Stimulated activated CD4-positive, alpha-beta T cell treated with anti-CD3 and anti-CD28 coated beads, TNF-alpha, amount 100 ng/mL, for 48 hours (primary cell): ENCODE data around the gene KRI1.
"Not testable (repeated sequence)": the region's sequence is repeated elsewhere in the genome, so short reads cannot be mapped to it uniquely, and the experiment has no call there.

Source experiments
- DNase-seq, 3 donors: peaks; one replicate each; pipeline ENCODE4 v3.0.0-alpha.2; 2020; ENCODE audit warnings: low read depth in 3 of 3

The KRI1 gene

DNA sequence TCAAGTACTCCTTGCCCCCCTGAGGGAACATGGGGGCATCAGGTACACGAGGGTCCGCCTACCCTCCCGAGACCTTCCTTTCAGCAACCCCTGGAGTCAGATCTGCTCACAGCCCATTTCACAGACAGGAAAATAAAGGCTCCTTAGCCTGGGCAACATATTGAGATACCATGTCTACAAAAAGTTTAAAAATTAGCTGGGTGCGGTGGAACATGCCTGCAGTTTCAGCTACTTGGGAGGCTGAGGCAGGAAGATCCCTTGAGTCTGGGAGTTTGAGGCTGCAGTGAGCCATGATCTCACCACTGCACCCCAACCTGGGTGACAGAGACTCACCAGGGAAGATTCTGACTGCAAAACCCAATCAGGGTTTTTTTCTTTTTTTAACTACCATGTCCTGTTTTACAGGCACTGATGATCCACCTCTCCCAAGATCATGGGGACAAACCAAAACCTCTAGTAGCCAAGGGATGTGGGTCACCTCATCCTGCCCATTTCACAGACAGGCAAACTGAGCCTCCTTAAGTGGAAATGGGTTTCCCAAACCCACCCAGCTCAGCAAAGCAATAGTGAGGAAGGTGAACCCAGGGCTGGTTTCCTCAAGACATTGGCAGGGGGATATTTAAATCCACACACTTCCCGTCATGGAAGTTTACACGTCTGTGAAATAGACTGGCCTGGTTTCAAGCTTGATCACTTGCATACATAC is 9.4 kb upstream of the KRI1 start:
- no peak for DNase-seq

DNA sequence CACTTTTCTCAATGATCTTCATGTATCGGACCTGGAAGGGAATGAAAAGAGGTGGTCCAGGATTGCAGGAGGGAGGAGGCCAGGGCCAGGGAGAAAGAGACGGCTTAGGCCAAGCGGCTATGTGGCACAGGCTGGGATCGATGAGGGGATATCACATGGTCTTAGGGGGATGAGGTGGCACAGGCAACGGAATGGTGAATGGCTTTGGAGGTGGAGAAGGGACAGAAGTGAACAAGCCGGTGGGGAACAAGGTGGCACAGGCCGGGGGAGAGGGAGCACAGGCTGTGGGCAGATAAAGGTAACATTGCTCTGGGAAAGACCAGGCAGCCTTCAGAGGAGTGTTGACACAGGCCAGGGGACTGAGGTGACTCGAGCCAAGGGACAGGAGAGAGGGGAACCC is 8.7 kb upstream of the KRI1 start:
- no peak for DNase-seq

DNA sequence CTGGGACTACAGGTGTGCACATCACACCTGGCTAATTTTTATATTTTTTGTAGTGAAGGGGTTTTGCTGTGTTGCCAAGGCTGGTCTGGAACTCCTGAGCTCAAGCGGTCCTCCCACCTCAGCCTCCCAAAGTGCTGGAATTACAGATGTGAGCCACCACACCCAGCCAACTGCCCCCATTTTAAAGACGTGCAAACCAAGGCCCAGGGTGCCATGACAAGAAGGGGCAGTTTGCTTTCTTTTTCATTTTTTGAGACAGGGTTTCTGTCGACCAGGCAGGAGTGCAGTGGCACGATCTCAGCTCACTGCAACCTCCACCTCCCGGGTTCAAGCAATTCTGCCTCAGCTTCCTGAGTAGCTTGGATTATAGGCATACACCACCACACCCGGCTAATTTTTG is 8.0 kb upstream of the KRI1 start:
- not testable (repeated sequence) for DNase-seq

DNA sequence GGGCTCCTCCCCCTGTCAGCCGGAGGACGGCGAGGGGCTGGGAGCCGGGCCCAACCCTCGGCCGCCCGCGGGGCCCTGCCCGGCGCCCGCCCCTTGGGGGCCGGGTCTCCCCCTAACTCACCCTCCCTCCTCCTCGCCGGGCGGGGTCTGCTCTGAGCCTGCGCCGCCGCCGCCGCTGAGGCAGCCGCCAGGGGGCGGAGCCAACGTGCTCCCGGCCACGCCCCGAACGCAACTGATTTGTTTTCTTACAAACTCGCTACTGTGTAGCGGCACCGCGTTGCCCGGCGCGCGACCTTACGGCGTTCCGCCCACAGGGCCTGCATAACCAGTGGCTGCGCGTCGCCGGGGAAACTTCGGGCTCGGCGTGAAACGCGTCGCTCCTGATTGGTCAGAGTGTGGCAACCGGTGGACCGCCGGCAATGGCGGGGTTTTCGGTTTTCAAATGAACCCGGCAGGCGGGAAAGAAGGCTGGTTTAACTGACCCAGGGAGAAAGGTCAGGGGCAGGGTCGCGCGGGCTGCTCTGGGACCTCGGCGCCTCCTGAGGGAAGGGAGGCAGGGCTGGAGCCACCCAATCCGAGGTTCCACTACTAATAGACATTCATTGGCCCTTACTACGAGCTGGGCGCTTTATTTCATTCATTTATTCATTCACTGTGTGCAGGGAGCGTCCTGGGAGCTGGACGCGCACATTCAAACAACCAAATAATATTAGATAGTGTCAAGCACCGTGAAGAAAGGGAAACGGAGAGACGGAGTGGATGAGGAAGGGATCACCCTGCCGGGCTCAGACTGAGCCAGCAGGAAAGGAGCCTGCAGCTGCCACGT is 3.2 kb upstream of the KRI1 start, which contains the start of gene CDKN2D:
Gene CDKN2D (minus strand): TSS at position 154 of the 826 bp plus-strand sequence. CDS start 326 bp downstream, outside the sequence.
- peak; percentile 99 to 100 (median 99) for DNase-seq

DNA sequence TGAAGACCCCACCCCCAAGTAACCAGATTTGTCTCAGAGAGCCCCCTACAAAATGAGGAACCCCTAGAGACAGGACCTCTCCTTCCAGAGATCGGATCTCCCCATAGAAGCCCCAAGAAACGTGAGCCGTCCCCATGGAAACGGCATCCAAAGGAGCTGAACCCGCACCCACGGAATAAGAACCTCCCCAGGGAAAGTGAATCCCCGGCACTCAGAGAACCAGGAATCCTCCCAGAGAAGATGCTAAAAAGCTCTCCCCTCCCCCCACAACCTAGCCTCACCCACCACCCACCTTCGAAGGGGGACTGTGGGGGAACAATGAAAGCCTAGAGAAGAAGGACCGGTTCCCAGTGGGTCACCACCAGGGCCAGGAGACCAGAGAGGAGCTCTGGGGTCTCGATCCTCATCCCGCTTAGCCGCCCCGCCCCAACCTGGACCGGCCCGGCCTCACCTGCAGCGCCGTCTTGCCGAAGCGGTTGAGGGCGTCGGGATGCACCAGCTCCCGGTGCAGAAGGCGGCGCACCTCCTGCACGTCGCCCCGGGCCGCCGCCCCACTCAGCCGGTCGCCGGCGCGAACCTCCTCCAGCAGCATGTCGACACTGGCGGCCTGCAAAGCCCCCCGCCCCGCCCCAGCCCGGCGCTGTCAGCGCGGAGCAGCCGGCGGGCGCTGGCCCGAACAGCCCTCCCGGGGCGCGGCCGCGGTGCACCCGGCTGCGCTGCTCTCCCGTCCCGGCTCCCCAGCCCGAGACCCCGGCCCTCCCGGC is 2.4 kb upstream of the KRI1 start:
- DNase-seq, result peak in 2 of 3 donors; percentile 60 to 61

DNA sequence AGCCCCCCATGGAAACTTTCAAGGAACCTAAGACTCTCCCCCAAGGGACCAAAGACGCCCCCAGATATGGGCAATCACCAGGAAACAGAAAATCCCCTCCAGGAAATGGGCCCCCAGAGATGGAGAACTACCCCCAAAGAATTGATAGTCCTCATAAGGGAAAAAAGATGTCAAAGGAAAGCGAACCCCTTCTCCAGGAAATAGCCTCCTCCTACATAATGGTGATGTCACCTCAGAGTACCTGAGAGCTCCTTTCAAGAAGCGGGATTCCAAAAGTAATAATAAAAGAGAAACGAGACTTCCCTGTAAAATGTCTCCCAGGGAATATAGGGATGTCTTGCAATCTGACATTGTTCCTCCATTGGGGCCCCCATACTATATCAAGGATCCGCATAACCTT is 1.8 kb upstream of the KRI1 start:
- no peak for DNase-seq

DNA sequence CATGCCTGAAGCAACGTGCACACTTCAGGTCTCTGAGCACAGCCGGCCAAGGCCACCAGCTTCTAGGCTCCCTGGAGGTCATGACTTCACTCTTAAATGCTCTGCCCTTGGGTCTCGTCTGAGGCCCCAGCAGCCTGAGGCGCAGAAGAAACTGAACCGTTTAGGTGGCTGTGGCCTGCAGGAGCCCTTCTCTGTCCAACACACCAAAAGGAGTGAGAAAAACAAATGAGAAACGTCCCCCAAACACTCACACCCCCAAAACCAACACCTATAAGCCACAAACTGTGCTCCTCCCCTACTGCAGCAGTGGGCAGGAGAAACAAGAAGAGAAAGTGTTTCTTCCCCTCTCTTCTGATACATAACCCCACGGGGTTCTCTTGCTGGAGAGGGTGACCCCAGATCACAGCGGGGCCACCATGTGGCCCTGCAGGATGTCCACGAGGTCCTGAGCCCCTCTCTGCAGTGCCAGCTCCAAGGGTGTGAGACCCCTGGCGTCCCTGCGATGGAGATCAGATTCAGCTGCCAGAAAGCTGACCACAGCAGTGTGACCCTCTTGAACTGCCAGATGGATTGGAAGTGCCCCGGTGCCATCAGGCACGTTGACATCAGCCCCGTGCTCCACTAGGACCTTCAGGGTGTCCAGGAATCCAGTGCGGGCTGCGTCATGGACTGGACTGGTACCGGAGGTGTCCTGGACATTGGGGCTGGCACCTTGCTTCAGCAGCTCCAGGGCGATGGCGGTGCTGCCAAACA is 1.0 kb upstream of the KRI1 start:
- no peak for DNase-seq

DNA sequence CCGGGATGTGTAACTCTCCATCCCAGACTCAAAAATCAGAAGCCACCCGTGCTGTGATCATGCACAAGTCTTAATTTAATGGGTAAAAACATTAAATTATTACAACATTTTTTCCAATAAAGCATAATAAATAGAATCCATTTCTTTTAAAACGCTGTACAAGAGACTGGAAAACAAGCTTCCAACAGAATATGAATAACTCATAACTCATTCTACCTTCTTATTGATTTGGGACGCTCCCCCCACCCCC is 523 bp upstream of the KRI1 start:
- DNase-seq, result no peak

DNA sequence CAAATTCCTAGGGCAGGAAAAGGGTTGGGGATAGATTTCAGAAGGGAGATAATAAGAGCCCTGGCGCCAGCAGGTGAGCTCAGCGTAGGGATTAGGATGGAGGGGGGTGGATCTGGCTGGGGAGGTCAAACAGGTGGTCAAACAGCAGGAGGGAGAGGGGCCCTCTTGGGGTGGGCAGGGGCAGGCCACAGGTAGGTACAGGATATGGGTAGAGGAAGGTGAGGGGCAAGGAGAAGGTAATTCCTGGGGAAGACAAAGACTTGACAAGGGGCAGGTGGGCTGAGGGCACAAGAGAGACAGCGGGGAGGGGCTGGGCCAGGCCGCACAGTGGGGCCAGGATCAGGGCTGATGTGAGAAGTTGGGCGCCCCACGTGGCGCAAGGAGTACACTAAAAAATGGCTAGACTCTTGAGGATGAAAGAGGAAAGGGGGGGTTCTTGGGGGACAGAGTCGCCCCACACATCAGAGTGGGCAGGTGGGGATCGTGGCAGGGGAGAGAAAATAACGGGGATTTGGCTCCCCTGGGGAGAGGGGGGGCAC is 713 bp downstream of the KRI1 start:
- no peak for DNase-seq

DNA sequence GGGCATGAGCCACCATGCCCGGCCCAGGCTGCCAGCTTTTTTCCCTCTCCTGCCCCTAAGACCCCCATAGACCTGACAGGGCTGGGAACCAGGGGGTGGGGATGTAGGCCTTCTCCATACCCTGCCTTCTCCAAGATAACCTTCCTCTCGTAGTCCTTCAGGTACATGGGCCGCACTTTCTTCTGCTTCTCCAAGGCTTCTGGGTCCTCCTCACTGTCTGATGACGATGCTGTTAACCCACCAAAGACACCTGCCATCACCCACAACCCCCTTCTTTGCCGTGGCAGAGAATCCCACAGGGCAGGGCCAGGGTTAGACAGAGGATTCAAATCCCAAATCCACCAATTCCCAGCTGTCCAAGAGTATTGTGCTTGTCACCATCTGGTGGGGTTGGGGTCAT is 3.2 kb downstream of the KRI1 start:
- no peak for DNase-seq

DNA sequence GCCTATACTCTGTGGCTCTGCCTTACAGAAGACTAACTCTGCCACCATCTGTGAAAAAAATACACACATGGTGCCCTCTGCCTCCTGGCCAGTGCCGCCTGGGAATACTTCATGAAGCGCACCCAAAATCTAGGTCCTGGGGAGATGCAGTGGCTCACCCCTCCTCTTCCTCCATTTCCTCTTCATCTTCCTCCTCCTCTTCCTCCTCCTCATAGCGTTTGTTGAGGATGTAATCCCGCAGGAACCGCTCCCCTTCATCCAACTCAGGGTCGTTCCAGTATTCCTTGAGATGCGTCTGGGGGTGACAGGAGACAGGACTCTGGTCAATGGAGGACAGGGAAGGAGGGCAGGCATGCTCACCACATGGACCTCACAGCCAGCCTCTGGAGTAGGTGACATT is 5.7 kb downstream of the KRI1 start:
- no peak for DNase-seq

DNA sequence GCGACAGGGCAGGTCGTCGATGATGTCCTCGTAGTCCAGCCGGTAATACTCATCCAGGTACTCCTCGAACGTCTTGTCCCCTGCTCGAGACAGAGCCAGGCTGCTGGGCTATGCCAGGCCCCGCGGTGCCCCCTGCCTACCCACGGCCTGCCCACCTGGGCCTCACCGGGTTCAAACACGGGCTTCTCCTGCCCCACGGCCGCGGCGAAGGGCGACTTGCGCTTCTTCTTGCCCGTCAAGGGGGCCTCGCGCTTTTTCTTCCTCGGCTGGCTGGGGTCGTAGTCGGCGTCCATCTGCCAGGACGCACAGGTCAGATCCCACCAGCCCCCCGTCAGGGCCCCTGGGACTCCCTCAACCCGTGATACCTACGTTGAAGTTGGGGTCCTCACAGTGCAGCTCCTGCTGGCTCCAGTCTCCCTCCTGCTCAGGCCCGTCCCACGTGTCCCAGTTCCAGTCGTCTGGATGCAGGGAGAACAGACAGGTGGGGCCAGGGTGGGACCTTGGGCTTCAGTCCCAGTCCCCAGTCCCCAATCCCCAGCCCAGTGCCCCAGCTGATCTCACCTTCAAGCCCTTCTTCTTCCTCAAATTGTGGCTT is 8.1 kb downstream of the KRI1 start:
- no peak for DNase-seq

DNA sequence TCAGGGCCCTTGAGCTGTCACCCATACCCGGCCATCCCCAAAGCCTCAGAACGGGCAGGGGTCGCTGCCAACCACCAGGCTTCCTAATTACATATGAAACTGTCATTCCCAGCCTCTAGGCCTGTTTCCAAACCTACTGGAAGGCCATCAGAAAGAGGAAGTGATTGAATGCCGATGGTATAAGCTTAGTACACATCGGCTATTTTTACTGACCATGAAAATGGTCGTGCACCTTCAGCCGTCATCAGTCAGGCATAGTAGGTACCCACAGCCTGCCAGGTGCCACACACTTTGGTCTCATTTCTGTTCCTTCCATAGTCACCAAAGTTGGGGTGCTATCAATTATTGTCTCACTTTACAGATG is 10.2 kb downstream of the KRI1 start:
- no peak for DNase-seq

DNA sequence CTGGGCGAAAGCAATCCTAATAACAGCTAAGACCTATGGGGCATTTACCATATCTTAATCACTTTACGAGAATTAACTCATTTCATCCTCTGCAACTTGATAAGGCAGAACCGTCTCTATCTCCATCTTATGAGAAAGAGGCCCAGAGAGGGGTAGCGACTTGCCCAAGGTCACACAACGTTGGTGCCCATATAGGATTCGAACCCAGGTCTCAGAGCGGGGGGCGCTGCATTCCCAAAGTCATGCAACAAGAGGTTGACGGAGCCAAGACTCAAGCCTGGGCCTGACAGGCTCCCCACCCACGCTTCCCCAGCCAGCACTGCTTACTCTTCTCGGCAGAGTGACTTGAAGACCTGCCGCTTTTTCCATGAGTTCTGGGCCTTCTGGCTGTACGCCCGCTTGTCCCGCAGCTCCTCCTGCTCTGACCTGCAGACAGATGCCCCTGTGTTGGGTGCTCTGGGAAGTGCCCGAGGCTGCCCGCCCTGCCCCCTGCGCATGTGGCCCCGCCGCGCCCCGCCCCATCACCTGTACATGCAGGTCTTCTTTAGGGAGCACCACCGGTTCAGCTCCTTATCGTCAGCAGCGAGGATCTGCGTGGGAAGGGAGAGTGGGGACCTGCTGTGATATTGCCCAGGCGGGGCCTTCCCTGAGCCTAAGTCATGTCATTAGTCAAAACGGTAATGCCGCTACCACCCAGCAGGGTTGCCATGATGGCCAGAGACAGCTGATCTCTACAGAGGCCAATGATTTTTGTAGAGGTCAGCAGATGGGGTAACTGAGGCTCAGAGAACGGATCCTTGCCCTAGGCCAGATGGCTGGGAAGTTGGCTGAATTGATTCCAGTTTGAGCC is 10.8 kb downstream of the KRI1 start:
- DNase-seq, result no peak

DNA sequence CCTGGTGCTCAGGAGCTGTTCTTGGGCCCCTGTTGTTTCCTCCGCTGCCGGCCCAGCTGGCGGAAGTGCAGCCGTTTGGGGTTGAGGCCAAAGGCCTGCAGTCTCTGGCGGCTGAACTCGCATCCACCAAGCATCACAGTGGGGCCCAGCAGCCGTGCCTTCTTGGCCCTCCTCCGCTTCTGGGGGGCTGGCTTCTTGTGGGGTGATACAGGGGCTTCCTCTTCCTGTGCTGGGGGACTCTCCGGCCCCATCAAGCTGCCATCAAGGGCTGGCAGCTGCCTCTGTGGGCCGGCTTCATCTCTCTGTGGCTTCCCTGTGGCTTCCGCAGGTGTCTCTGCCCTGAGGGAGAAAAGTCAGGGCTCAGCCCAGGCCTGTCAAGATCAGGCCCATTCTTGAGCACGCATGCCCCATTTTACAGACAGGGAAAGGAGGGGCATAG is 11.8 kb downstream of the KRI1 start:
- DNase-seq, result no peak

DNA sequence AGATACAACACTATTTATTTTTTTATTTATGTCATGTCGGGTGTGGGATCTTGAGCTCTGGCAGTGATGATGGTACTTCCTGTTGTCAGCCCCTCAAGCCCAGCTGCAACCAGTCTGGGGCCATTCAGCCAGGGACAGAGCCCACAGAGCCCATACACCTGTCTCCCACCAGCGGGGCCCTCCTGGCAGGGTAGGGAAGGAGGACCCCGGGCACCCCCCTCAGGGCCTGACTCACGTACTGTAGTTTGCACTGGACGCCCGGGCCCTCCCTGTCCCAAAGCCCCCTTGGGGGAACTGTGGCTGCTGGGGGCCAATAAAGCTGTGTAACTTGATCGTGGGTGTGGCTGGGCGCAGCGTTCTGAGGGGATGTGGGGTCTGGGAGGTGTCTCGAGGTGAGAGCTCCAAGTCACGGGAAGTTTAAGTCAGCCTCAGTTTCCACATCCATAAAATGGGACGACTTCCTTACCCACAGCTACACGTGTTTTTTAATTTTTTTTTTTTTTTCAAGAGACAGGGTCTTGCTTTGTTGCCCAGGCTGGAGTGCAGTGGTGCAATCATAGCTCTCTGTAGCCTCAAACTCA is 12.6 kb downstream of the KRI1 start:
- no peak for DNase-seq

DNA sequence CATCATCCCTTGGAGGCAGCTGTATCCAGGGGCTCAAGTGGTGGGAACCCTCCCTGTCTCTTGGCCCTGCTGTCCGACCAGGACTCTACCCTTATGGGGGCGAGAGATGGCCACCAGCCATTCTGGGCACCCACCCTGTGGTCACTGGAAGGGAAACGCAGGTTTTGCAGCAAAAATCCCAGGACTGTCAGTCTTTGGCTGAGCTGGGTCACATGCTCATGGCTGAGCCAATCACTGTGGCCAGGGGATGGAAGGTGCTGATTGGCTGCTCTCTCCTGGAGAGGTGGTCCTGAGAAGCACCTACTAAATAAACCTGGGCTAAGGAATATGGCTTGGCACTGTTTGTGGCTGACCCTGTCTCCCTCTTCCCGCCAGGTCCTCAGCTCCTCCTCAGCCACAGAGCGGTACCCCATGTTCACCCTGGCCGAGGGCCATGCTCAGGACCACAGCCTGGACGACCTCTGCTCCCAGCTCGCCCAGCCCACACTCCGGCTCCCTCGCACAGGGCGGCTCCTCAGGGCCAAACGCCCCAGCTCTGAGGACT is 13.2 kb downstream of the KRI1 start:
- no peak for DNase-seq

DNA sequence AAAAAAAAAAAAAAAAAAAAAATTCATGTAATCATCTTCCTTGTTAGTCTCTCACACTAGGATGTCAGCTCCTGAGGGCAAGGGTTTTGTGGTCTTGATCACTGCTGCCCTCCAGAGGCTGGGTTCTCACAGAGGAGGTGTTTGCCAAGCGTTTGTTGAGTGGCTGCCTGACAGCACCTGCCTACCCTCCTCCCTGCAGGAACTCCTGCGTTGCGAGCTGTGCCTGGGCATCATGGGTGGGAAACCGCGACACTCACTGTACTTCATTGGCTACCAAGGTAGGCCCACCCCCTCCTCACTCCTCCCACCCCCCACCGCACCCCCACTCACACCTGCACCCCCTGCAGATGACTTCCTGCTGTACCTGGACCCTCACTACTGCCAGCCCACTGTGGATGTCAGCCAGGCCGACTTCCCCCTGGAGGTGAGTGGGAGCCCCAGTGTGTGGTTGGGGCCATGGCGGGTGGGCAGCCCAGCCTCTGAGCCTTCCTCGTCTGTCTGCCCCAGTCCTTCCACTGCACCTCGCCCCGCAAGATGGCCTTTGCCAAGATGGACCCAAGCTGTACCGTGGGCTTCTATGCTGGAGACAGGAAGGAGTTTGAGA is 14.0 kb downstream of the KRI1 start:
- no peak for DNase-seq

DNA sequence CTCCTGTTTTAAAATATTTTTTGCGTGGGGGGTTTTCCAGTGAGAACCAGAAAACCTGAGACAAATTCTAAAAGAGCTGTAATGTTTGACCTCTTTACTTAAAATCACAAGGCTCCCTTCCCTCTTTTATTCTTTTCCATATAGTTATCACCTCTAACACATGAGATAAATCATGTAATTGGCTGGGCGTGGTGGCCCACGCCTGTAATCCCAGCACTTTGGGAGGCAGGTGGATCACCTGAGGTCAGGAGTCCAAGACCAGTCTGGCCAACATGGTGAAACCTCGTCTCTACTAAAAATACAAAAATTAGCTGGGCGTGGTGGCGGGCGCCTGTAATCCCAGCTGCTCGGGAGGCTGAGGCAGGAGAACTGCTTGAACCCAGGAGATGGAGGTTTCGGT is 14.8 kb downstream of the KRI1 start:
- not testable (repeated sequence) for DNase-seq
